Type B pancreatic cell (in vitro differentiated cells): ENCODE measurements around the gene IL1RAPL1. TPM values are rescaled to one million over a fixed set of nuclear protein-coding genes. Genes with fewer than 3 reads are reported as not detected.

Experiments used
- DNase-seq: peaks from one replicate; pipeline ENCODE4 v3.0.0; 2021; ENCODE audit warnings: mixed read lengths; ENCODE audit not compliant: unreplicated experiment; ENCODE audit errors: extremely low spot score
- H3K27ac Mint-ChIP-seq: 2 replicates; pipeline ENCODE4 v1.8.0; 2021; ENCODE audit warnings: mild to moderate bottlenecking, mixed read lengths
- H3K27me3 Mint-ChIP-seq: 2 replicates; pipeline ENCODE4 v1.8.0; 2021; ENCODE audit warnings: mixed read lengths
- H3K36me3 Mint-ChIP-seq: 2 replicates; pipeline ENCODE4 v1.8.0; 2021; ENCODE audit warnings: mixed read lengths
- H3K4me1 Mint-ChIP-seq: one replicate; pipeline ENCODE4 v1.8.0; 2021; ENCODE audit warnings: mixed read lengths; ENCODE audit not compliant: unreplicated experiment
- H3K4me3 Mint-ChIP-seq: 2 replicates; pipeline ENCODE4 v1.8.0; 2021; ENCODE audit warnings: mild to moderate bottlenecking, mixed read lengths
- H3K9me3 Mint-ChIP-seq: 2 replicates; pipeline ENCODE4 v1.8.0; 2021; ENCODE audit warnings: mixed read lengths
- total RNA-seq: library from RNA; stranded (reverse); gene quantifications from 2 replicates; pipeline ENCODE4 v1.2.1, GENCODE V29; 2021; ENCODE audit warnings: low replicate concordance
- TF ChIP-seq, protein P1 (sequence below): fragments of 200-600 bp; sonication (generic); conservative IDR thresholded peaks from 2 replicates; pipeline ENCODE4 v1.5.0; 2021; ENCODE audit warnings: antibody characterized with exemption, mild to moderate bottlenecking

IL1RAPL1 gene
- total RNA-seq, 1 donor from 2014 or later = 2.6 TPM

DNA sequence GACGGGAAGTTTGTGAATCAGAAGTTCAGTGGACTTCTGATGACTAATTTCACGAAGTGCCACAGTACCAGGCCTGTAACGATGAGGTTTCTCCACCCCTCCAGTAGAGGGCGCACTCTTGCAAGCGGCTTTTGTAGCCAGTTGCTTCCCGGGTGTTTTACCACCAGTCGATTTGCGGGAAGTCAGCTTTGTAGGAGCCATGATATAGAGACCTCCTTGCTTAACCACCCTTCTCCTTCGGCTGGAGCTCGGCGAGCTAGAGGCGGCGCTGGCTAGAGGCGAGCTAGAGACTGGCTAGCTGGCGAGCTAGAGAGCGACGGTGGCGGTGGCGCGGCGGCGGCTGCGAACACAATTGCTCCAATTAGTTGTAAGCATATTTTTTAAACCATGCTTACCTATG lies 72.0 kb downstream of the IL1RAPL1 start:
- H3K27ac Mint-ChIP-seq = no peak overlapping the region
- TF ChIP-seq, protein P1, sequence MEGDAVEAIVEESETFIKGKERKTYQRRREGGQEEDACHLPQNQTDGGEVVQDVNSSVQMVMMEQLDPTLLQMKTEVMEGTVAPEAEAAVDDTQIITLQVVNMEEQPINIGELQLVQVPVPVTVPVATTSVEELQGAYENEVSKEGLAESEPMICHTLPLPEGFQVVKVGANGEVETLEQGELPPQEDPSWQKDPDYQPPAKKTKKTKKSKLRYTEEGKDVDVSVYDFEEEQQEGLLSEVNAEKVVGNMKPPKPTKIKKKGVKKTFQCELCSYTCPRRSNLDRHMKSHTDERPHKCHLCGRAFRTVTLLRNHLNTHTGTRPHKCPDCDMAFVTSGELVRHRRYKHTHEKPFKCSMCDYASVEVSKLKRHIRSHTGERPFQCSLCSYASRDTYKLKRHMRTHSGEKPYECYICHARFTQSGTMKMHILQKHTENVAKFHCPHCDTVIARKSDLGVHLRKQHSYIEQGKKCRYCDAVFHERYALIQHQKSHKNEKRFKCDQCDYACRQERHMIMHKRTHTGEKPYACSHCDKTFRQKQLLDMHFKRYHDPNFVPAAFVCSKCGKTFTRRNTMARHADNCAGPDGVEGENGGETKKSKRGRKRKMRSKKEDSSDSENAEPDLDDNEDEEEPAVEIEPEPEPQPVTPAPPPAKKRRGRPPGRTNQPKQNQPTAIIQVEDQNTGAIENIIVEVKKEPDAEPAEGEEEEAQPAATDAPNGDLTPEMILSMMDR = peak; percentile 61
- no peaks in the 10 kb centered on the region for H3K27me3 Mint-ChIP-seq
- DNase-seq = no peak
- no peaks in the 10 kb centered on the region for H3K4me1 Mint-ChIP-seq
- H3K4me3 Mint-ChIP-seq = no peak overlapping the region
- H3K36me3 Mint-ChIP-seq = peaks cover 4% of the 10 kb centered on the region
- H3K9me3 Mint-ChIP-seq = peaks cover 10% of the 10 kb centered on the region

DNA sequence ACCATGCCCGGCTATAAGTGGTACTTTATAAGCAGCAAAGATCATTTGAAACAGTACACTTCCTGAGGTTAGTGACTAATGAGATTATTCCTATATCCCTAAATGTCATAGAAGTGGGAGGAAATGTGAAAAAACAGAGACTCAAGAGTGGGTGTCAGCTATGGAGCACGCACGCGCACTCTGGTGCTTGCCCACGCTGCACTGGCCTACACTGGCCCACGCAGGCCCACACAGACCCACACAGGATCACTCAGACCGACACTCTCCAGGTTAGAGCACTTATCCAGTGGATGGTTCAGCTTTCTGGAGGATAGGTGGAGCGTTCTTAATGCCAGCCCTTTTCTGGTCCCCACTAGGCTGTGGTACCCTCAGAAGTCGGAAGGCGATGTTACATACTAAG lies 78.5 kb downstream of the IL1RAPL1 start:
- Mint-ChIP-seq H3K9me3 (no peaks in the 10 kb centered on the region), H3K36me3 (no peaks in the 10 kb centered on the region), H3K27me3 (no peaks in the 10 kb centered on the region), H3K4me1 (no peaks in the 10 kb centered on the region), H3K27ac (no peak overlapping the region), H3K4me3 (no peak overlapping the region)
- no peak for DNase-seq
- TF ChIP-seq, protein P1 = no peak

DNA sequence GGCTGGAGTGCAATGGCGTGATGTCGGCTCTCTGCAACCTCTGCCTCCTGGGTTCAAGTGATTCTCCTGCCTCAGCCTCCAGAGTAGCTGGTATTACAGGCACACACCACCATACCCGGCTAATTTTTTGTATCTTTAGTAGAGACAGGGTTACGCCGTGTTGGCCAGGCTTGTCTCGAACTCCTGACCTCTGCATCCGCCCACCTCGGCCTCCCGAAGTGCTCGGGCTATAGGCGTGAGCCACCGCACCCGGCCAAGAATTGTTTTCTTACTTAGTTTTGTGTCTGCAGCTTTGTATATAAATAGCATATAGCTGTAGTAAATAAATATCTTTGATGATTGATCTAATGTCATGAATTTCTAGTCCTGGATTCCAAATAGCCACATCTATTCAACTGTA lies 81.1 kb downstream of the IL1RAPL1 start:
- Mint-ChIP-seq H3K27ac (no peak overlapping the region), H3K4me3 (no peak overlapping the region), H3K27me3 (no peaks in the 10 kb centered on the region), H3K36me3 (no peaks in the 10 kb centered on the region), H3K9me3 (no peaks in the 10 kb centered on the region), H3K4me1 (no peaks in the 10 kb centered on the region)
- no peak for DNase-seq
- TF ChIP-seq, protein P1 = no peak

DNA sequence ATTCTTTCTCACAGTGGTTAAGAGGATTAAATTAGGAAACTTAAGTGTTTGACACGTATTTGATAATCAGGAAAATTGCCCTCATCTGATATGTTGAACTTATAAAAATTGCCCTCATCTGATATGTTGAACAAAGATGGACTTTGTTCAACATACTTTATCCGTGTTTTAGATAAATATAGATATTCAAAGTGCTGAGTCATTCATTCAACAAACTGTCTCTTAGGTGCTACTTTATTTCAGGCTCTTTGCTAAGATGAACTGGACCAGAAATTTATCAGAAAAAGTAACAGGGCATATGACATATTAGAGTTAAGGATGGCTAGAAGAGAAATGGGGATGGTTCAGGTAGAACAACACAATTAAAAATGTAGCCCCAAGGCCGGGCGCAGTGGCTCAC lies 81.7 kb downstream of the IL1RAPL1 start:
- Mint-ChIP-seq H3K4me3 (no peak overlapping the region), H3K4me1 (no peaks in the 10 kb centered on the region), H3K27ac (no peak overlapping the region), H3K36me3 (no peaks in the 10 kb centered on the region), H3K27me3 (no peaks in the 10 kb centered on the region), H3K9me3 (no peaks in the 10 kb centered on the region)
- DNase-seq = no peak
- TF ChIP-seq, protein P1 = no peak

DNA sequence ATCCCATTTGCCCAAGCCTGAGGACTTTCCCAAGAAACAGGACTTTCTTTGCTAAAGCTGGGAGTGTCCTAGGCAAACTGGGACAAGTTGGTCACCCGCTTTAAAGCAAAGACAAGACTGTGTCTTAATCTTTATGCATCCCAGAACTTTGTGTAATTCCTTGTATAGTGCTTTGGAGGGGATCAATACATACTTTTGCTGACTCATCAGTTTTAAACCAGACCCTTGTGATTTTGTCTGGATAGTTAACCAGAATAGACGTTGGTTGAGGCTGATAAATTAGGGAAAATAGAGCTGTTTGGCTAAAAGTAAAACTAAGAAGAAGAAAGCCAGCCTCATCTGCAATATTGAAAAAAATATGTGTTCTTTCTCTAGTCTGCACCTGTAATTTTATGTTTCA lies 82.8 kb downstream of the IL1RAPL1 start:
- H3K27me3 Mint-ChIP-seq = no peaks in the 10 kb centered on the region
- TF ChIP-seq, protein P1 = no peak
- no peak for DNase-seq
- no peaks in the 10 kb centered on the region for H3K36me3 Mint-ChIP-seq
- H3K4me3 Mint-ChIP-seq = no peak overlapping the region
- no peaks in the 10 kb centered on the region for H3K4me1 Mint-ChIP-seq
- no peaks in the 10 kb centered on the region for H3K9me3 Mint-ChIP-seq
- no peak overlapping the region for H3K27ac Mint-ChIP-seq

DNA sequence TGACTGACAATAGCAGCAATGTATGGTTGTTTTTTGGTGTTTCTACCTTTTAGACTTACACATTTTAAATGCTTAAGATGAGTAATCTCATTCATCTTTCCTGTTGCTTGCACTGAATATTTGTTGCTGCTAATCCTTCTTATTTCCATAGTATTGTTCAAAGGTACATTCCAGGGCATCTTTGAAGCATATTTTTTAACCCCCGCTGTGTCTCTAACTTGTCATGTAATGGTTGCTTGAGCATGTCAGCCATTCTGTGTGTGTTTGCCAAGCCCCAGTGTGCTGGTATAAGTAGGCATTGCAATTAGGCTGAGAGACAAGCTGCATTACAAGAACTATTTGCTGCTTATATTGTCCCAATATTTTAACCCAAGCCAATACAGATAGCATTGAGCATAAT lies 87.9 kb downstream of the IL1RAPL1 start:
- H3K4me3 Mint-ChIP-seq = no peak overlapping the region
- no peaks in the 10 kb centered on the region for H3K36me3 Mint-ChIP-seq
- no peaks in the 10 kb centered on the region for H3K4me1 Mint-ChIP-seq
- peaks cover 1% of the 10 kb centered on the region for H3K9me3 Mint-ChIP-seq
- H3K27ac Mint-ChIP-seq = no peak overlapping the region
- TF ChIP-seq, protein P1 = no peak
- no peaks in the 10 kb centered on the region for H3K27me3 Mint-ChIP-seq
- DNase-seq = no peak
